NCI-H748 (cell line): Measurements from ENCODE around the gene MANBA.
"Not testable (repeated sequence)": the region's sequence is repeated elsewhere in the genome, so short reads cannot be mapped to it uniquely, and the experiment has no call there.

Experiments
- DNase-seq: peaks from one replicate; lab custom pipeline; 2025; ENCODE audit not compliant: unreplicated experiment; lab: John Stamatoyannopoulos, UW

The MANBA gene

DNA sequence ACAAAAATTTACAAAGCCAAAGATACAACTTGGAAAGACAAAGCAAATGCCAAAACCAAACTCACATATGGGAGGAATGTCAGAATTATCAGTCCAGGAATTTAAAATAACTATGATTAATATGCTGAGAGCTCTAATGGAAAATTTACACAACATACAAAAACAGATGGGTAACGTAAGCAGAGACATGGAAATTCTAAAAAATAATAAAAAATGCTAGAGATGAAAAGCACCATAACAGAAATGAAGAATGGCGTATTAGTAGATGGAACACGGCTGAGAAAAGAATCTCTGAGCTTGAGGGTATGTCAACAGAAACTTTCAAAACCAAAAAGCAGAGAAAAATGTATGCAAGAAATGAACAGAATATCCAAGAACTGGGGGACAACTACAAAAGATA, 4.1 kb upstream of the MANBA start:
- no peak for DNase-seq

DNA sequence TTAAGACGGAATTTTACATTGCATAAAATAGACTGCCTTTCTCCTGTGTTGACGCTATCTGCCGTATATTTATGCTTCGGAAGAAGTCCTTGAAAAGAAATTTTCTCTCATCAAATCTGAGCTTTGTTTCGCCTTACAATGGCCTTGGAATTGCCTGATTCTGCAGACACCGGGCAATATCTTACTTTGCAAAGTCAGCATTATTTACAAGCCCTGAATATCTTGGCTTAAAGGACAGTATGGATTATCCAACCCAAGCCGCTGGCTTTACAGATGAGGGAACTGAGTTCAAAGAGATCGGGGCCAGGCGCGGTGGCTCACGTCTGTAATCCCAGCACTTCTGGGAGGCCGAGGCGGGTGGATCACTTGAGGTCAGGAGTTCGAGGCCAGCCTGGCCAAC, 1.1 kb upstream of the MANBA start:
- DNase-seq: no peak

DNA sequence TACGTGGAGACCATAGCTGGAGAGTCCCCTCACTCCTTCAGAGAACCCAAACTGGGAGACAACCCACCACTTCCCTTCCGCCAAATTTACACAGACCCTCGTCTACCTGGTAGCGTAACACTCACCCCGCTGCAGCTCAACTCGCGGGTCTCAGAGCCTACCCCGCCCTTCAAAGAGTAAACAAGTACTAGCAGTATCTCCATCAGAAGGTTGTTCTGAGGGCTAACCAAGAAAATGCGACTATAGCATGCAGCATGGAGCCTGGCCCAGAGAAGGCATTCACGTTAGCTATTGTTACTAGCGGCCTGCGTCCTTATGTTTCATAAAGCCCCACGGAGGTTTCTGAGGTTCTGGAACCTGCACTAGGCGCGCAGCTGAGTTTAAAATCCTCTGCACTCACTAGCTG, 531 bp upstream of the MANBA start:
- peak; percentile 58 for DNase-seq

DNA sequence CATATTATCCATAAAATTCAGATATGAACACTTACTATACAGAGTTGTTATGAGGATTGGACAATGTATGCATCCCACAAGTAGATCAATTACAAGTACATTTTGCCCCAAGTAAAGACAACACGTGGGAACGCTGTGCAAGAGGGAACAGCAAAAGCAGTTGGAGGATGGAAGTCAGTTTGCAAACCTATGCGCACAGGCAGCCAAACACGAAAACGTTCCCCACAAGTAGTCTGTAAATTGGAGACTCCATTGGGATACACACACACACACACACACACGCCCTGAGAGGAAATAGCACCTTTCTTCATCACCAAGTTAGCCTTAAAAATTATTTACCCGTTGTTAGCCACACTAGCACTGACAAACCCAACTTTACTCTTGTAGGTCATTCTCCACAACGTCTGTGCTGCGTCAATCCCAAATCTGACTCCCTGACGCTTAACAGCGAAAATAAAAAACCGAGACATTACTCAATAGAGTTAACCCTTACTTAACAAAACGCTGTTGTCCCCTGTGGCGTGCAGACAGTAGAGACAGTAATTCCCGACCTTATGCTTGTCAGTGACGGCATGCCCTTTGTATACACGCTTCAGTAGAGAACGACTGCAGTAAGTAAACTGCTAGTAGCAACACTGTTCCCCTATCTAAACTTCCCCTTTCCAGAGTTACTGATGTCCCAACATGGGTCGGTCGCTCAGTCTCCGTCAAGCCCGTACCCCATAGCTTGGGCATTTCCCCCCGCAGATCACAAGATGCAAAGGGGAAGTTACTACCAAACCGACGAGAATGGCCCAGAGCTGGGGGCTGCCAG, 730 bp downstream of the MANBA start:
- peak; percentile 41 for DNase-seq

DNA sequence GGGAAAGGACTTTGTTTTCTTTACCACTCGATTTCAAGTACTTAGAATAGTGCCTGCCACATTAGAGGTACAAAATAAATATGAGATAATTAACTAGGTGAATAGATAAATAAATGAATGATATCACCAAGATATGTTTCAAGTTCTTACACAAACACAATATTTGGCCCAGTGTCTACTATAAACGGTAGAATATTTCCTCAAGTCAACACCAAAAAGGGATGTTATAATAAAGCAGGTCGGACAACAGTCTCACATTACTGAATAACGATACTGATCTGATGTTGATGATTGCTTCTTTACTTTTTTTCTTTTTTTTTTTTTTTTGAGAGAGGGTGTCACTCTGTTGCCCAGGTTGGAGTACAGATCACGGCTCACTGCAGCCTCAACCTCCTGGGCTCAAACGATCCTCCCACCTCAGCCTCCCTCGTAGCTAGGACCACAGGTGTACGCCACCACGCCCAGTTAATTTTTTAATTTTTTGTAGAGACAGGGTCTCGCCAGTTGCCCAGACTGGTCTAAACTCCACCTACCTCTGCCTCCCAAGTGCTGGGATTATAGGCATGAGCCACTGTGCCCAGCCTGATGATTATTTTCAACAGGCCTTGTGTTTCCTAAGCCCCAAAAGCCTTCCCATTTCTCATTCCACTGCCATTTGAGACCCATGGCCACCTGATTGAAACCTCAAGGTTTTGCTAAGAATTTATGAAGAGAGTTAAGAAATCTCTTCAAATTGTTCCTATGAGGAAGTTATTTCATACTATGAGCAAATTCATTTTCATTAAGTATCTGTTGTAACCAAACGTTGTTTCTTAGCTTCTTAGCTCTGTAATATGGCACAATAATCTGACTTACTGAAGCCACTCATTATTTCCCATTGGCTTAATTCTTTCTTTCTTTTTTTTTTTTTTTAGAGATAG, 2.3 kb downstream of the MANBA start:
- peak; percentile 43 for DNase-seq

DNA sequence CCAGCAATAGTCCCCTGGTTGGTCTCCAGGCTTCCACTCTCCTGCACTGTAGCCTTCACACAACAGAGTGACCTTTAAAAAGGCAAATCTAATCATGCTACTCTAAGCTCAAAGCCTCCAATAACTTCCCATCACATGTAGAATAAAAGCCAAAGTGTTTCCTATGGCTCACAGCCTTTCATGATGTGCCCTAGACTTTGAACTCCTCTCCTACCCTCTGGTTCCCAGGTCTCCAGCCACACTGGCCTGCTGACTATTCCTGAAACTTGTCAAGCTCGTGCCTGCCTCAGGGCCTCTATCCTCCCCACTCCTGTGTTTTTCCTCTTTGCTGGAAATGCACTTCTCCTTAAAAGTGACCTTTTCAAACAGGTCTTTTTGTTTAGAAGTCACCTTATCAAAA, 3.1 kb downstream of the MANBA start:
- DNase-seq: peak; percentile 38

DNA sequence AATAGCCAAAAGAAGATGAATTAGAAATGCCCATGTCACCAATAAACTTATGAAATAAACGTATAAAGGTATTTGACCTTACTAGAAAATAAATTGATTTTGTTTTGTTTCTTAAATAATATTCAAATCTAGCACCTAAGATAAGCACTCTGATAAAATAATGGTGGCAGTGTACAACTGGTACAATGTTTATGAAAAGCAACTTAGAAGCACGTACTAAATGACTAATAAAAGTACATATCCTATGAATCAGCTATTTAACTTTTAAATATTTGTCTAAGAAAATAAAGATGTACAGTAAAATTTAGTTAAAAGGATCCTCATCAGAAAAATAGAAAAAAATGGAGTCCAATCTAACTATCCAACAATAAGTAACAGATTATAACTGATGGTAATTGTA, 6.7 kb downstream of the MANBA start:
- no peak for DNase-seq

DNA sequence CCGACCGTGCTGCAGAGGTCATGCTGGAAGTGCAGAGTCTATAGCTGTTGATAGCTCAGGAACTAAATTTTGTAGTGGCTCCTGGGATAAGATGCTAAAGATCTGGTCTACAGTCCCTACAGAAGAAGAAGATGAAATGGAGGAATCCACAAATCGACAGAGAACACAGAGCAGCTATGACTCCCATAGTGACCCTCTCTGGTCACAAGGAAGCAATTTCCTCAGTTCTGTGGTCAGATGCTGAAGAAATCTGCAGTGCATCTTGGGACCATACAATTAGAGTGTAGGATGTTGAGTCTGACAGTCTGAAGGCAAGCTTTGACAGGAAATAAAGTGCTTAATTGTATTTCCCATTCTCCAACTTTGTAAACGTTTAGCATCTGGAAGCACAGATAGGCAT, 8.8 kb downstream of the MANBA start:
- DNase-seq: no peak

DNA sequence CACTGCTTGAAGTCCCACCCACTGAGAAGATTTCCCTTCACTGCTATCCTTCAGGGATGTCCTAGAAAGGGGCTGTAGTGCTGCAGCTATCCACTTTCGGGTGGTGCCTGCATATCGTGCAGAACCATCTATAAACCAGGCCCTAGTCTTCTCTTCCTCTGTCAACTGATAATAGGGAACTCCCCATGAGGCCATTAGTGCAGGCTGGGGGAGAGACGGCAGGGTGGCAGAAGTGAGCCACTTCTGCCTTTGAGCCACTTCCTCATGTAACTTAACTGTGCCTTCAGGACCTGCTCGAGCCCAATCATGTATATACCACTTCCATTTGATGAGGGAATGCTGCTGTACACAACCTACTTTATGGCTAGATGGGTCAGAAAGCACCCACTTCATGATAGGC, 17.4 kb downstream of the MANBA start:
- DNase-seq: not testable (repeated sequence)

DNA sequence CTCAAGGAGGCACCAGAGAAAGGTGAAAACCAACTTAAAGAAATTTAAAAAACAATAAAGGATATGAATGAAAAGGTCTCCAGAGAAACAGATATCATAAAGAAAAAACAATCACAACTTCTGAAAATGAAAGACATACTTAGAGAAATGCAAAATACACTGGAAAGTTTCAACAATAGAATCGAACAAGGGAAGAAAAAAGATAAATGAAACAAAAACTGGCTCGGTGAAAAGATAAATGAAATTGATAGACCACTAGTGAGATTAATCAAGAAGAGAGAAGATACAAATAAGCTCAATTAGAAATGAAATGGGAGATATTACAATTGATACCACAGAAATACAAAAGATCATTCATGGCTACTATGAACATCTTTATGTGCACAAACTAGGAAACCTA, 22.0 kb downstream of the MANBA start:
- not testable (repeated sequence) for DNase-seq

DNA sequence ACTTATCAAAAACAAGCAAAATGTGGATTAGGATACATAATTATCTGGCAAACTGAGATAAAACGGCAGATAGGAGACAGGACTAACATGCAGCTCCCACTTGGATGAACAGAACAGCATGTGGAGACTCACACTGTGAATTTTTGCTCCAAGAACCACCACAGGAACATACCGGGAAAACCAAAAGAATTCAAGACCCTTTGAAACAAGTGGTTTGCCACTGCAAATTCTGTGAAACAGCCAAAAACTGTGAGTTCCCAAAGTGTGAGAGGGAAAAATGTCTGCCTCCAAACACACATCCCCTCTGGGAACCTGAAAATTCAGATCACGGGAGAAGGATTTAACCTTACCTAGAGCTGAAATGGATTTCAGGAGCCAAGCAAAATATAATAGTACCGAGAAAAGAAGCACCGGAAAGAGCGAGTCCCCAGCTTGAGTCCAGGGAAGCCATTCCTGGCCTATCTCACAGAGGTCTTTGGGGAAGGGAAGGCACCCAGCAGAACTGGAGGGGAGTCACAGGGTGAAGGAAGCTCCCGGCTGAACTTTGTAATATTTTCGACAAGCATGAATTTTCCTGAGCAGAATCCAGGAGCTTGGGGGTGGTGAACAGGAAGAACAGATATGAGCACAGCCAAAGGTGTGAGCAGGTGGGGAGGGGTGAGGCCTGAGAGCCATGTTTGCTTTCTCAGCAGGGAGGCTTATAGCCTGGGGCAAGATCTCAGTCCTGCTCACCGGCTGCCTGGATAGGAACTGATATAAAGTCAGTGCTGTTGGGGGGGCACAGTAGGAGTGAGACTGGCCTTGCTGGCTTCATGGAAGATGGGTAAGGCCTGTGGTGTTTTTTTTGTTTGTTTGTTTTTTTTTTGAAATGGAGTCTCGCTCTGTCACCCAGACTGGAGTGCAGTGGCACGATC, 23.9 kb downstream of the MANBA start:
- DNase-seq: peak; percentile 61

DNA sequence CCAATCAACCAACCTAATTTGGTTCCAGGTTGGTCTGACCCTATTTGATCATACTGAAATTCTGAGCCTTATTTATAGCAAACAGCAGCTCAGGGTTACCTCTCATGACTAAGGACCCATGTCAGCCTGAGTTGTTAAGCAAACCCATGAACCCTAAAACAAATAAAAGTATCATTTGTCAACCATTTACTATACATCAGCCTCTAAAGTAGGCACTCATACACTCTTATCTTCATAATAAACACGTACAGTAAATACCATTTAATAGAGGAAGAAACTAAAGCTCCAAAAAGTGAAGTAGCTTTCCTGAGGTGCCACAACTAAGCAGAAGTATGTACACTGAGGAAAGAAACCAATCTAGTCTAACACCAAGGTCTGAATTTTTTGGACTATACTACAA, 25.2 kb downstream of the MANBA start:
- DNase-seq: peak; percentile 10

DNA sequence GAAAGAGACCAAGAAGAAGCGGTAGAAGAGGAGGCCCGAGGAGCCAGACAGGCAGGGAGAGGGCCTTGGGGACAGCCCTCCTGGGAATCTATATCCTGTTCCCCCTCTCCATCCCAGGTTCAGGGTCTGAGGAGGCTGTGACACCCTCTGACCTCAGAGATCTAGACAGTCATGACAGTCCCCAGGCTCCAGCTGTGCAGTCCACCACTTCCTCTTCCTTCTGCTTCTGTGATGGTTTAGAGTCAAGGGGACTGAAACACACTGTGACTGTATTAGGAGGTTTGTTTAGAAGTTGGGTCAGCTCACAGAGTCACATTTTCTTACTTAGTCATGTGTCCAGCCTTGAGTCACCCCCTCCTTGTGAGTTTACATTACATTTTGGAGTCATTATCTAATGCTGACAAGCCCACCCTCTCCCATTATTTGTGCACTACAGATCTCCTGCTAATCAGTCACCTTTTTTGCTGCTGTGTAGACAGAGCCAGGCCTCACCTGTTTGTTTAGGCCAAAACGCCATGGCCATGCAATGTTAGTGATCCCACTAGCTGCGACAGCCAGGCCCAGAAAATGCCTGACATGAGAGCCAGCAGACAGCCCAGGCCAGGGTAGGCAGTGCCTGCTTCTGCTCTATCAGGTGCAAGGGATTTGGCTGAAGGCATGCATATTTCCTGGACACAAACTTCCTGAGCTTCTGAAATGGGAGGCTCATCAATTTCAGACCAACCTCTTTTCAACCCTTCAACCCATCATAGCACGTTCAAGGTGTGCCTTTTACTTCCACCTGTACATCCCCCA, 26.0 kb downstream of the MANBA start:
- peak; percentile 3 for DNase-seq

DNA sequence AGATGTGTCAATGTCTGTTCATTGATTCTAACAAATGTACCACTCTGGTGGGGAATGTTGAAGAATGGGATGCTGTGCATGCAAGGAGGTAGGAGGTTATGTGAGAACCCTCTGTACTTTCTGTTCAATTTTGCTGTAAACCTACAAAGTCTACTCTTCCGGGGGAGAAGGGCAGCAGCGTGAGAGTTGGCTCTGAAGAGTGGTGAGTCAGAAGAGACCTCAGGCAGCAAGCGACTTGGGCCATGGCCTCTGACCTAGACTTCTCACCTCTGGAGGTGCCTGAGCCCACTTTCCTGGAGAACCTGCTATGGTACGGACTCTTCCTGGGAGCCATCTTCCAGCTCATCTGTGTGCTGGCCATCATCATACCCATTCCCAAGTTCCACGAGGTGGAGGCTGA, 26.7 kb downstream of the MANBA start:
- DNase-seq: no peak

DNA sequence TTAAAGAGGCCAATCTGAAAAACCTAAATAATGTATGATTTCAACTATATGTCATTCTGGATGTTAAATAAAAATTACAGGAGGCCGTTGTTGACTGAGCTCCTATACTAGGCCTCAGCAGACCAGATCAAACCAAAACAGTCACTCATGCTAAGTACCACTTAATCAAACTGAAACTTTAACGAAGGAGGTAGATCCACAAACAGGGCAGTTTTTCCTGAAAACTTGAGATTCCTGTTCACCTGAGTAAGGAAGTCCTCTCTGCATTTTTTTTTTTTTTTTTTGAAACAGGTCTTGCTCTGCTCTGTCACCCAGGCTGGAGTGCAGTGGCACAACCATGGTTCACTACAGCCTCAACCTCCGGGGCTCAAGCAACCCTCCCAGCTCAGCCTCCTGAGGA, 27.7 kb downstream of the MANBA start:
- DNase-seq: no peak

DNA sequence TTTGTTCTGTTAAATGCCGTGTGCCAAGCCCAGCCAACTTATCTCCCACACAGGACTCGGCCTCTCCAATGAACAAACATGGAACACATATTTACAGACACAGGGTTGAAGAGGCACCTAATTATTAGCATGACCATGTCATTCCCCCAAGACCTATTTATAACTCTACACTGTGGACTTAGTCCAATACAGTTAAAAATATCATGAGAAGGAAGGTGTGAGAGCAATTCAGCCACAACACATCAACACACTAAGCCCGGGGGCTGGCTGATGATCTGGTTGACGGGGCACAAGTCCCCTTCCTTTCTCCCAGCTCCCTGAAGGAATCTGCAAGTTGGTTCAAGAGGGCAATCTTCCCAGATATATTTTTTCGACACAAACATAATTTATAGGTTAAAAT, 28.1 kb downstream of the MANBA start:
- no peak for DNase-seq

DNA sequence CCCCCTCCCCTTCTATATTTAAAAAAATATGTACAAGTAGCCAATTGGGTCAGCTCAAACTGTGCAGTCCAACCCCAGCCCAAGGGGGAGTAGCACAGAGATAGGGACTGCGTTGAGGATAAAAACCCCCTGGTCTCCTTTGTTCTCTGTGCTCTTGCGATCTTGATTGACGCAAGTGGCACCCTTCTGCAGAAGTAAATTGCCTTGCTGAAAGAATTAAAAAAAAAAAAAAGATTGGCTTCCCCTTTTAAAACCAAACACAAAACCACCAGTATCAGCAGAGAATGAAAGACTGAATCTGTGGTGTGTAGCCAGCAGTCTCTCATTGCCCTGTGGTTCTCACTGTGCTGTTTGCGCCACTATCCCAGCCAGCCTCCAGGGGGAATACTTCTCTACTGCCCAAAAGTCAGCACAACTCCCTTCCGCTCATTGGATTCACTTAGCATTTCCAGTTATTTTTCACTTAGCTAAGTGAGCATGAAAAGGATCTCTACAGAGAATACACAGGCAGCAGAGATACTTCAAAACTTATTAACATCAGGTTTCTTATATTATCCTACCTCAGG, 29.7 kb downstream of the MANBA start:
- no peak for DNase-seq

DNA sequence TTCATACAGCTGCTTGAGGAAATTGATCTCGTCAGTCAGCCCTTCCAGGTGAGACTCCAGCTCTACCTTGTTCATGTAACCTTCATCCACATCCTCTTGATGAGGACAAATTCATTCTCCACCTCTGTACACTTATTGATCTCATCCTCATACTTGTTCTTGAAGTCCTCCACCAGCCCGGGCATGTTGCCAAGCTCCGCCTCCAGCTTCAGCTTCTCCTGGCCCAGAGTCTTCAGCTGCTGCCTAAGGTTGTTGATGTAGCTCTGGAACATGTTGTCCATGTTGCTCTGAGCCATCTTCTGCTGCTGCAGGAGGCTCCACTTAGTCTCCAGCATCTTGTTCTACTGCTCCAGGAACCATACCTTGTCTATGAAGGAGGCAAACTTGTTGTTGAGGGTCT, 31.3 kb downstream of the MANBA start:
- not testable (repeated sequence) for DNase-seq

DNA sequence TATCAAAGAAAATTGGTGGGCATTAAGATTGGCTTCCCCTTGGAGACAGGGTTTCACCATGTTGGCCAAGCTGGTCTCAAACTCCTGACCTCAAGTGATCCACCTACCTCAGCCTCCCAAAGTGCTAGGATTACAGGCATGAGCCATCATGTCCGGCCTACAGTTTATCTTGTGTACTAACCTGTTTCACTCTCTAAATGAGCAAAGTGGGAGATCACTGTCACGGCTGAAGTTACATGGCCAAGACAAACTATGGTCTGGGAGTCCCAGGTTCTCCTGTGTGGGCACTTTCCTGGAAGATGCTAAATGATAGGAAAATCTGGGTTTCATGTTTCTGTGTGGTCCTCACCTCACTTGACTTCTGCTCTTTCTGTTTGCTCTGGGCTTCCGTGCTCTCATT, 33.8 kb downstream of the MANBA start:
- DNase-seq: not testable (repeated sequence)

DNA sequence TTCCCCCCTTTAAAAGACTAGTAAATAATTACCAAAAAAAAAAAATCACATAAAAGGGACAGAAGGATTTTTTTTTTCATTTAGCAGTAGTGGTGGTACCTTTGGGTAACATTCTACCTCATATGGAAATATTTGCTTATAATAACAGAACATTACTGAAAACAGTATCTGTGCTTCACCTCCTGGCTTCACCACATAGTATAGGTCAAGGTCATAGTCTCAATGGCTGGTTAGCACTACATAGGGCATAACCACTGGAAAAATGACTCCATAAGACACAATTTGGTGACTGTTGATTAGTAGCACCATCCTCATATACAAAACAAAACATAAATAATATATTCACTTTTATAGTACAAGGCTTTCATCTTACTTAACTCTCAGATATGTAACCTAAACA, 34.7 kb downstream of the MANBA start:
- no peak for DNase-seq
